H1 (cell line): ENCODE data around the gene THAP9. TPM values are rescaled to one million over a fixed set of nuclear protein-coding genes. Genes with fewer than 3 reads are reported as not detected.

ENCODE experiments used
- CTCF ChIA-PET: fragments of 300-600 bp; sonication (Branson Sonifier 250); formaldehyde crosslinking; loops from one replicate; lab custom pipeline; 2021; ENCODE audit not compliant: partially characterized antibody; lab: Charles Lee
- POLR2A ChIA-PET: fragments of 300-600 bp; sonication (Branson Sonifier 250); formaldehyde crosslinking; loops from one replicate; lab custom pipeline; 2021; ENCODE audit warnings: inconsistent platforms; ENCODE audit not compliant: partially characterized antibody; lab: Charles Lee
- DNase-seq, 2 experiments: peaks; one replicate each; pipeline versions ENCODE4 v3.0.0 to v3.0.0-alpha.2; 2010 to 2022; ENCODE audit warnings: low spot score in 2 of 2, low read depth in 1 of 2, mixed read lengths in 1 of 2
- FAIRE-seq: peaks from 2 replicates; lab custom pipeline; 2011; peaks lifted over from hg19 to GRCh38; lab: Jason Lieb, UNC
- H2AFZ ChIP-seq: 2 replicates; pipeline ENCODE4 v1.8.1; 2012; ENCODE audit warnings: low read length, inconsistent platforms
- H2AK5ac ChIP-seq: 2 replicates; pipeline ENCODE4 v1.6.1; 2013; ENCODE audit warnings: low read depth, low read length
- H2BK120ac ChIP-seq: replicated peaks from 2 replicates; pipeline ENCODE3; 2013; ENCODE audit warnings: low read depth, low read length, inconsistent platforms
- H2BK12ac ChIP-seq: 2 replicates; pipeline ENCODE4 v1.6.1; 2013; ENCODE audit warnings: low read depth, low read length
- H2BK15ac ChIP-seq: 2 replicates; pipeline ENCODE4 v1.6.1; 2013; ENCODE audit warnings: low read length
- H2BK20ac ChIP-seq: 2 replicates; pipeline ENCODE4 v1.6.1; 2013; ENCODE audit warnings: low read length
- H2BK5ac ChIP-seq: 2 replicates; pipeline ENCODE4 v1.6.1; 2013; ENCODE audit warnings: low read depth, low read length
- H3K14ac ChIP-seq: 2 replicates; pipeline ENCODE4 v1.6.1; 2013; ENCODE audit warnings: inconsistent platforms; ENCODE audit not compliant: insufficient read length
- H3K18ac ChIP-seq: 2 replicates; pipeline ENCODE4 v1.6.1; 2013; ENCODE audit warnings: low read length; ENCODE audit errors: extremely low read depth
- H3K23ac ChIP-seq: 2 replicates; pipeline ENCODE4 v1.6.1; 2013; ENCODE audit warnings: inconsistent platforms; ENCODE audit not compliant: insufficient read length
- H3K23me2 ChIP-seq: 2 replicates; pipeline ENCODE4 v1.6.1; 2013; ENCODE audit warnings: low read depth, low read length
- H3K27ac ChIP-seq: 2 replicates; pipeline ENCODE4 v1.6.1; 2011; ENCODE audit warnings: low read depth, low read length, inconsistent platforms
- H3K27me3 ChIP-seq, 4 experiments: replicated peaks in 1 of 4; 1 replicate in 1 of 4; 2 replicates in 3 of 4; pipeline versions ENCODE4 v1.6.1 to v1.8.1; 2011 to 2013; ENCODE audit warnings: low read length in 3 of 4, mild to moderate bottlenecking in 3 of 4, inconsistent platforms in 2 of 4, mixed read lengths in 2 of 4, moderate library complexity in 1 of 4; ENCODE audit not compliant: control insufficient read depth in 3 of 4, insufficient read depth in 3 of 4; ENCODE audit errors: extremely low read depth in 1 of 4
- H3K36me3 ChIP-seq, 4 experiments: 2 replicates each; pipeline versions ENCODE4 v1.6.1 to v1.8.1; 2011 to 2013; ENCODE audit warnings: mild to moderate bottlenecking in 4 of 4, low read length in 3 of 4, moderate library complexity in 2 of 4, control low read depth in 1 of 4, inconsistent platforms in 1 of 4; ENCODE audit not compliant: insufficient read depth in 4 of 4, control insufficient read depth in 2 of 4
- H3K4ac ChIP-seq: replicated peaks from 2 replicates; pipeline ENCODE3; 2013; ENCODE audit warnings: low read length, low read depth, mixed read lengths, inconsistent platforms; ENCODE audit not compliant: insufficient read length
- H3K4me1 ChIP-seq, 4 experiments: replicated peaks in 1 of 4; 1 replicate in 1 of 4; 2 replicates in 3 of 4; pipeline versions ENCODE4 v1.6.1 to v1.8.1; 2011 to 2013; ENCODE audit warnings: low read length in 3 of 4, inconsistent platforms in 2 of 4, mixed read lengths in 1 of 4; ENCODE audit not compliant: insufficient read depth in 4 of 4, control insufficient read depth in 3 of 4
- H3K4me2 ChIP-seq, 2 experiments: 2 replicates each; pipeline versions ENCODE4 v1.6.1 to v1.8.1; 2011 to 2013; ENCODE audit warnings: low read depth in 2 of 2, low read length in 2 of 2, control low read depth in 1 of 2, inconsistent platforms in 1 of 2, mild to moderate bottlenecking in 1 of 2; ENCODE audit not compliant: insufficient read depth in 1 of 2
- H3K4me3 ChIP-seq, 4 experiments: fragments of 200-600, 300-600 bp in 1 of 4; sonication (generic), shearing (Covaris generic), sonication (Bioruptor Twin) in 1 of 4; 2 replicates each; pipeline versions ENCODE4 v1.5.1 to v1.8.1; 2011 to 2016; ENCODE audit warnings: low read length in 4 of 4, low read depth in 3 of 4, control low read depth in 2 of 4, inconsistent platforms in 2 of 4, mild to moderate bottlenecking in 2 of 4, mixed read lengths in 1 of 4, moderate library complexity in 1 of 4; ENCODE audit not compliant: insufficient read depth in 2 of 4; ENCODE audit errors: extremely low read depth in 1 of 4
- H3K56ac ChIP-seq: replicated peaks from 2 replicates; pipeline ENCODE3; 2013; ENCODE audit warnings: low read depth, mild to moderate bottlenecking, mixed read lengths, low read length, inconsistent platforms; ENCODE audit not compliant: insufficient read length
- H3K79me1 ChIP-seq: 2 replicates; pipeline ENCODE4 v1.6.1; 2013; ENCODE audit warnings: low read depth, low read length, control low read depth
- H3K79me2 ChIP-seq, 2 experiments: 2 replicates each; pipeline versions ENCODE4 v1.6.1 to v1.8.1; 2012 to 2013; ENCODE audit warnings: low read length in 2 of 2, mild to moderate bottlenecking in 2 of 2, inconsistent platforms in 1 of 2; ENCODE audit not compliant: insufficient read depth in 2 of 2, control insufficient read depth in 1 of 2
- H3K9ac ChIP-seq, 4 experiments: replicated peaks in 1 of 4; 1 replicate in 1 of 4; 2 replicates in 3 of 4; pipeline versions ENCODE4 v1.6.1 to v1.8.1; 2011 to 2013; ENCODE audit warnings: low read depth in 3 of 4, low read length in 3 of 4, control low read depth in 2 of 4, mild to moderate bottlenecking in 2 of 4, moderate library complexity in 2 of 4, inconsistent platforms in 1 of 4; ENCODE audit errors: extremely low read depth in 1 of 4
- H3K9me3 ChIP-seq, 2 experiments: 2 replicates each; pipeline versions ENCODE4 v1.6.1 to v1.8.1; 2012 to 2013; ENCODE audit warnings: mild to moderate bottlenecking in 2 of 2, moderate library complexity in 2 of 2, control low read depth in 1 of 2, inconsistent platforms in 1 of 2, low read depth in 1 of 2, low read length in 1 of 2, mixed read lengths in 1 of 2; ENCODE audit not compliant: insufficient read depth in 2 of 2
- H4K20me1 ChIP-seq, 2 experiments: replicated peaks in 1 of 2; 2 replicates each; pipeline versions ENCODE3 to v1.8.1; 2011 to 2013; ENCODE audit warnings: inconsistent platforms in 2 of 2, low read length in 2 of 2, mild to moderate bottlenecking in 1 of 2; ENCODE audit not compliant: insufficient read depth in 2 of 2, control insufficient read depth in 1 of 2
- H4K5ac ChIP-seq: 2 replicates; pipeline ENCODE4 v1.6.1; 2013; ENCODE audit warnings: low read length, low read depth, mixed read lengths, inconsistent platforms; ENCODE audit not compliant: insufficient read length
- H4K8ac ChIP-seq: 2 replicates; pipeline ENCODE4 v1.8.0; 2013; ENCODE audit warnings: mild to moderate bottlenecking, moderate library complexity, low read length, inconsistent platforms; ENCODE audit not compliant: insufficient read depth; ENCODE audit errors: extremely low read depth
- H4K91ac ChIP-seq: replicated peaks from 2 replicates; pipeline ENCODE3; 2013; ENCODE audit warnings: low read length, mixed read lengths, inconsistent platforms; ENCODE audit not compliant: insufficient read length
- HDAC6 ChIP-seq: IDR thresholded peaks from one replicate; pipeline ENCODE4 v1.7.1; 2012; ENCODE audit warnings: low read depth, mild to moderate bottlenecking, inconsistent platforms, low read length, moderate library complexity
- RAD21 ChIP-seq, 2 experiments: IDR thresholded peaks in 1 of 2; conservative IDR thresholded peaks in 1 of 2; 2 replicates each; pipeline ENCODE4 v1.6.1; 2011; ENCODE audit warnings: low read depth in 2 of 2, low read length in 2 of 2, improper control_type of control experiment in 1 of 2, inconsistent platforms in 1 of 2, mild to moderate bottlenecking in 1 of 2, moderate library complexity in 1 of 2
- SP1 ChIP-seq: IDR thresholded peaks from 2 replicates; pipeline ENCODE4 v1.6.1; 2011; ENCODE audit warnings: low read depth, low read length
- SP4 ChIP-seq: IDR thresholded peaks from 2 replicates; pipeline ENCODE4 v1.6.1; 2012; ENCODE audit warnings: low read length, inconsistent platforms
- TCF12 ChIP-seq: IDR thresholded peaks from 2 replicates; pipeline ENCODE4 v1.6.1; 2011; ENCODE audit warnings: low read depth, mild to moderate bottlenecking, low read length
- WGBS, 2 experiments: shearing (Covaris generic) in 1 of 2; methylation state at CpG; one replicate each; pipeline versions ENCODE4 v1.1.6 to v1.1.7; 2013 to 2015; ENCODE audit warnings: low lambda C conversion rate in 2 of 2, mixed read lengths in 2 of 2, inconsistent platforms in 1 of 2, low coverage in 1 of 2, missing lambda C conversion rate in 1 of 2; ENCODE audit not compliant: insufficient replicate concordance in 2 of 2, insufficient coverage in 1 of 2, insufficient read length in 1 of 2; ENCODE audit errors: extremely low coverage in 1 of 2, missing lambda C conversion rate in 1 of 2; 5-methylcytosine and 5-hydroxymethylcytosine counted together
- polyA plus RNA-seq, 7 experiments: library from polyadenylated mRNA; depleted of rRNA in 3 of 7; stranded (reverse) in 5 of 7; unstranded in 2 of 7; fragments of >200 nt in 5 of 7; fragments of 200-250 nt in 2 of 7; gene quantifications; 1 replicate in 5 of 7; 2 replicates in 1 of 7; 4 replicates in 1 of 7; pipeline versions ENCODE4 v1.2.1 to v1.2.3, GENCODE V29; 2011 to 2013; ENCODE audit warnings: missing spikeins in 2 of 7, mixed read lengths in 2 of 7
- total RNA-seq: library from RNA; stranded (reverse); fragmentation: NEBNext Ultra II Directional; extraction: Animal tissue kit (Norgen Biotek cat#: 25700); gene quantifications from 2 replicates; pipeline ENCODE4 v1.2.1, GENCODE V29; 2021
- TF ChIP-seq, protein P1 (sequence below): IDR thresholded peaks from 2 replicates; pipeline ENCODE4 v1.6.1; 2012; ENCODE audit warnings: inconsistent platforms

THAP9 gene
- total and polyA plus RNA-seq, 2 of the 8 experiments (the other 6 are each of a cell fraction or from before 2014, with no cell fraction given), result 6.1 to 13.2 TPM

DNA sequence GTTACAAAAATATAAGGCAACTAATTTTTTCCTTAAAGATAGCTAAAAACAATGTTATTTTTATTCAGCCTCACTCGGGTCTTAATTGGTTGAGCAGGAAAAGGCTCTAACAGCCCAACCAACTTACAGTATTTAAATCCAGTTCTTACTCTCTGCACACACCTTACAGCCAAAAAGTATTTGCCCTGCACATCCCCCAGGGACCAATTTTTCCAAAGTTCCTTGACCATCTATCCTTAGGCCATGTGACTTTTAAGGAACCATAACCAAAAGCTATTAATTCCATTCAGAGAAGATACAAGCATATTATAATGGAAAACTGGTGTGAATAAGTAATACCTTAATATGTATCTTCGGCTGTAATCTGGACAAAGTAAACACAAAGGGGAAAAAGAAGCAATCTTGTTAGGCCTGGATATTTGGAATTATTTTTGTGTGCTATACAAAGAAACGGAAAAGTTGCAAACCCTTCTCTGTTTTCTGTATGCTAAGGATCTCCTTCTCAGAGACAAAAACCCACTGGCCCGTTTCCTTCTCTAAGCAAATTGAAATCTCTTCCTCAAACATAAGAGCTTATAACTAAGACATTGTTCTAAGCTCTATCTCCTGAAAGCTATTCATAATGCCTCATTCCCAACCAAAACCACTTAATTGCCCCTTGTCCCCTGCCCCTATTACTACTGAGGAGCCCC lies 1.0 kb upstream of the THAP9 start:
- TF ChIP-seq SP4 (no peak), SP1 (no peak), HDAC6 (no peak), TCF12 (no peak), RAD21 (IDR thresholded peaks at IDR 0.05 in 1 of 2, conservative IDR thresholded peaks at IDR 0.05 in 1 of 2; ENCODE audit: low read depth in 2 of 2, low read length in 2 of 2) (no peak)
- TF ChIP-seq, protein P1, sequence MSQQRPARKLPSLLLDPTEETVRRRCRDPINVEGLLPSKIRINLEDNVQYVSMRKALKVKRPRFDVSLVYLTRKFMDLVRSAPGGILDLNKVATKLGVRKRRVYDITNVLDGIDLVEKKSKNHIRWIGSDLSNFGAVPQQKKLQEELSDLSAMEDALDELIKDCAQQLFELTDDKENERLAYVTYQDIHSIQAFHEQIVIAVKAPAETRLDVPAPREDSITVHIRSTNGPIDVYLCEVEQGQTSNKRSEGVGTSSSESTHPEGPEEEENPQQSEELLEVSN, result no peak
- Histone ChIP-seq H2AFZ (no peak overlapping the region), H3K14ac (no peak overlapping the region), H2BK20ac (no peak overlapping the region), H3K4ac (no peak overlapping the region), H2BK15ac (no peak overlapping the region), H4K8ac (no peak overlapping the region), H4K5ac (peak overlapping the region; percentile 22), H3K9me3 (no peaks in the 10 kb centered on the region), H3K23ac (no peak overlapping the region), H3K36me3 (peaks cover 3 to 46% (median 17%) of the 10 kb centered on the region in 4 experiments; a peak in 7 of 8 replicates), H2BK5ac (no peak overlapping the region; the same call in 1 of the 2 replicates), H4K91ac (no peak overlapping the region), H4K20me1 (peaks cover 3 to 8% of the 10 kb centered on the region in 2 experiments), H3K27me3 (no peaks in the 10 kb centered on the region), H3K79me1 (no peaks in the 10 kb centered on the region), H3K79me2 (peaks cover 20 to 77% of the 10 kb centered on the region in 2 experiments), H3K18ac (no peak overlapping the region), H3K56ac (no peak overlapping the region), H2AK5ac (peak overlapping the region; percentile 0; the same call in 1 of the 2 replicates), H3K4me2 (peak overlapping the region; percentile 75 to 84), H2BK120ac (no peak overlapping the region), H3K4me3 (peak overlapping the region; percentile 81 to 97 (median 89)), H3K23me2 (peaks cover 10% of the 10 kb centered on the region), H3K9ac (peak overlapping the region; percentile 73 to 99 (median 82)), H3K27ac (peak overlapping the region; percentile 80; the same call in 1 of the 2 replicates), H3K4me1 (peaks cover 0 to 2% (median 0%) of the 10 kb centered on the region in 4 experiments; a peak in 1 of 7 replicates), H2BK12ac (no peak overlapping the region)
- WGBS, 2 experiments, result 4% methylated on average over 4 of the region's 4 CpGs; no CpG with 5 or more reads in 1 of the 2 experiments
- ChIA-PET POLR2A (interaction anchor here (1.0 to 6.8 kb wide), 19 partner anchors 11 to 556 kb away, joined by 3 to 86 read pairs (median 5); partner anchors contain the start of genes COPS4, HELQ, LIN54 and SEC31A), CTCF (interaction anchor here (1.2 kb wide), 1 partner anchor 7 kb away, joined by 3 read pairs; no protein-coding TSS in a partner anchor)
- FAIRE-seq, result no peak
- DNase-seq, result no peak
